AG04450 (cell line): ENCODE measurements around the gene EIF1AD. TPM values are rescaled to one million over a fixed set of nuclear protein-coding genes. Genes with fewer than 3 reads are reported as not detected.

ENCODE experiments used
- CTCF ChIA-PET: fragments of 300-600, 350-600 bp; formaldehyde crosslinking; extraction: SDS; loops from one replicate; lab custom pipeline; 2022; ENCODE audit warnings: antibody characterized with exemption, inconsistent platforms; lab: Charles Lee
- POLR2A ChIA-PET: fragments of 350-600 bp; formaldehyde crosslinking; extraction: SDS; loops from one replicate; lab custom pipeline; 2021; ENCODE audit warnings: antibody characterized with exemption, inconsistent platforms; lab: Yijun Ruan, JAX
- DNase-seq: peaks from one replicate; pipeline ENCODE4 v3.0.0-alpha.2; 2011; ENCODE audit warnings: low read depth, low spot score
- H3K27ac ChIP-seq: one replicate; pipeline ENCODE4 v1.5.1; 2012; ENCODE audit warnings: low read depth, low read length, control low read depth
- H3K27me3 ChIP-seq: one replicate; pipeline ENCODE4 v1.6.0; 2012; ENCODE audit warnings: low read length; ENCODE audit not compliant: control insufficient read depth, insufficient read depth
- H3K4me3 ChIP-seq: 2 replicates; pipeline ENCODE4 v1.5.1; 2011; ENCODE audit warnings: mild to moderate bottlenecking, low read depth, low read length, control low read depth
- H3K9me3 ChIP-seq: 2 replicates; pipeline ENCODE4 v1.5.1; 2012; ENCODE audit warnings: low read length; ENCODE audit not compliant: control insufficient read depth, insufficient read depth
- CTCF ChIP-seq: IDR thresholded peaks from 2 replicates; pipeline ENCODE4 v1.5.1; 2011; ENCODE audit warnings: low read depth, low read length, control low read depth, inconsistent platforms
- polyA minus RNA-seq: library from RNA; depleted of rRNA, polyadenylated mRNA; stranded (reverse); fragments of >200 nt; gene quantifications from 2 replicates; pipeline ENCODE4 v1.2.3, GENCODE V29; 2011; rRNA and poly(A)+ RNA removed
- polyA plus RNA-seq: library from polyadenylated mRNA; depleted of rRNA; stranded (reverse); fragments of >200 nt; gene quantifications from 2 replicates; pipeline ENCODE4 v1.2.3, GENCODE V29; 2011; rRNA removed

Gene EIF1AD
- polyA plus RNA-seq (23.9 and 24.0 TPM in 2 replicates), polyA minus RNA-seq (37.6 and 45.7 TPM in 2 replicates)

DNA sequence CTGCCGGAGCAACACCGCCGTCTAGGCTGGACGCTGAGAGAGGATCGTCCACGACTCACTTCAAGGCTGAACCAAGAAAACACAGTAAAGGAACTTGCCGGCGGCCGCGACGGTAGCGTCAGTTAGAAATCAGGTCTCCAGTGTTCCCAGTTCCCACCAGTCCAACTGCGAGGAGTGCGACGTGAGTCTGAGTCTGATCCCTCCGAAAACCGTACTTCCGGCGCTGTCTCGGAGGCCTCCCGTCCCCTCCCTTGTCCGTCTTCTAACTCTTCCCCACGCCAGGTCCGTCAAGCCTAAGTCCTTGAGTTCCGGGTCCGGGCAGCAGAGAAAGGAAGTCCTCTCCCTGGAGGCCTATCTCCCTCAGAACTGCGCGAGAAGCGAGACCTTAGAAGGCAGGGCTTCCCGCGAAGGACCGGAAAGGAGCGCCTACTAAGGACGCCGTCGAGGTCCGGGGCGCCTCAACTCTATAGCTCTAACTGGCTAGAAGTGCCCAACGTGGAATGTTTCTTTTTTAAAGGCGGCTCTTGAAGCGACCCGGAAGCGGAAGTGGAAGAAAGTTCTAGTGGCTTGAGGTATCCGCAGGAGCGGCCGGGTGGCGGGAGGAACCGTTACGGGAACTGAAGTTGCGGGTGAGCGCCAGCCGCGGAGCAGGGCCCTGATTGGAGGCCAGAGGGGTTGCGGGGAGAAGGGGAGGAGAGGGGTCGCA is at the start of gene EIF1AD, which contains the start of gene BANF1:
TSS of gene EIF1AD (minus strand) at position 216 of the 706 bp plus-strand sequence. CDS start 1,768 bp downstream, outside the sequence.
TSS of gene BANF1 (plus strand) at position 562 of the 706 bp plus-strand sequence. CDS start 748 bp downstream, outside the sequence.
- no peaks in the 10 kb centered on the region for H3K27me3 ChIP-seq
- ChIA-PET POLR2A (interaction anchor here (0.5 to 1.7 kb wide), 14 partner anchors 20 to 495 kb away, joined by 3 to 8 read pairs (median 4); partner anchors contain the start of genes CCDC85B, CFL1, FIBP and SART1), CTCF (interaction anchor here (0.7 to 1.2 kb wide), 4 partner anchors 21 to 142 kb away, joined by 3 to 7 read pairs (median 4); partner anchors contain the start of gene MUS81)
- TF ChIP-seq CTCF, result no peak
- H3K27ac ChIP-seq, result peak within 1 kb of the TSS; percentile 99
- no peaks in the 10 kb centered on the region; the same call in 1 of the 2 replicates for H3K9me3 ChIP-seq
- H3K4me3 ChIP-seq, result peak within 1 kb of the TSS; percentile 75
- DNase-seq, result peak; percentile 94

- H3K9me3 ChIP-seq, result no peaks in the 10 kb centered on the region; the same call in 1 of the 2 replicates
- ChIA-PET POLR2A (interaction anchor here (0.6 to 2.6 kb wide), 5 partner anchors 16 to 632 kb away, joined by 3 to 12 read pairs (median 5); partner anchors contain the start of gene PACS1), CTCF (interaction anchor here (1.2 to 7.0 kb wide), 3 partner anchors 16 to 162 kb away, joined by 3 to 103 read pairs (median 35); no protein-coding TSS in a partner anchor)
- peaks cover 4% of the 10 kb centered on the region for H3K27me3 ChIP-seq
- peak overlapping the region; percentile 83 for H3K27ac ChIP-seq
- peak overlapping the region; percentile 87 for H3K4me3 ChIP-seq
- TF ChIP-seq CTCF, result no peak
- no peak for DNase-seq
Observed at GRCh38 chr11:66051371-66051765, 49.4 kb upstream of the EIF1AD start.

DNA sequence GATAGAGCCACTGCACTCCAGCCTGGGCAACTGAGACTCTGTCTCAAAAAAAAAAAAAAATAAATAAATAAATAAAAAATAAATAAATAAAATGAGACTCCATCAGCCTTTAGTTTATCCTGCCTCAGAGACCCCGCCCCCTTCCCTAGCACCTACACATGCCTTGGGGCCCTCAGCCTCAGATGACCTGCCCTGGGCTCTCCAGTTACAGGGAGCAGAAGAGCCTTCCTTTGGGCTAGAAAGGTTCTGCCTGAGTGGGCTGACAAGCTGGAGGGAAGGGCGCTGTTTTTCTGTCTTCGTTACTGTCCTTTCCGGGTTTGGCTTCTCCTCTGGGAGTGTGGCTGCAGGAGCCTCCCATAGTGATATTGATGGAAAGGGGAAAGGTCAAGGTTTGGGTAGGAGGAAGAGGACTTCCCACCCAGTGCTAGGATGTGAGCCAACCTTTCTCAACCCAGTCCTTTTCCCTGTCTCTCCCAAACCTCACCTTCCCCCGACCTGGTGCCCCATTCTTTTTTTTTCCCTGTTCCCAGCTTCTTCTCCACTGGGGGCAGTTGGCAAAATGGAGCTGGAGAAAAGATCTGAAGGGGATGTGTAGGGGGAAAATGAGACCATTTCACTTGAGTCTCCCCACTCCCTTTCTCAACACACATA is 48.7 kb upstream of the EIF1AD start:
- Histone ChIP-seq H3K4me3 (no peak overlapping the region), H3K27ac (no peak overlapping the region), H3K27me3 (peaks cover 4% of the 10 kb centered on the region), H3K9me3 (no peaks in the 10 kb centered on the region; the same call in 1 of the 2 replicates)
- no peak for TF ChIP-seq CTCF
- POLR2A ChIA-PET, result interaction anchor here (0.6 to 2.6 kb wide), 4 partner anchors 16 to 523 kb away, joined by 4 to 12 read pairs (median 8); partner anchors contain the start of gene PACS1
- DNase-seq, result no peak
- CTCF ChIA-PET, result interaction anchor here (1.2 to 7.0 kb wide), 3 partner anchors 17 to 162 kb away, joined by 3 to 103 read pairs (median 35); no protein-coding TSS in a partner anchor

DNA sequence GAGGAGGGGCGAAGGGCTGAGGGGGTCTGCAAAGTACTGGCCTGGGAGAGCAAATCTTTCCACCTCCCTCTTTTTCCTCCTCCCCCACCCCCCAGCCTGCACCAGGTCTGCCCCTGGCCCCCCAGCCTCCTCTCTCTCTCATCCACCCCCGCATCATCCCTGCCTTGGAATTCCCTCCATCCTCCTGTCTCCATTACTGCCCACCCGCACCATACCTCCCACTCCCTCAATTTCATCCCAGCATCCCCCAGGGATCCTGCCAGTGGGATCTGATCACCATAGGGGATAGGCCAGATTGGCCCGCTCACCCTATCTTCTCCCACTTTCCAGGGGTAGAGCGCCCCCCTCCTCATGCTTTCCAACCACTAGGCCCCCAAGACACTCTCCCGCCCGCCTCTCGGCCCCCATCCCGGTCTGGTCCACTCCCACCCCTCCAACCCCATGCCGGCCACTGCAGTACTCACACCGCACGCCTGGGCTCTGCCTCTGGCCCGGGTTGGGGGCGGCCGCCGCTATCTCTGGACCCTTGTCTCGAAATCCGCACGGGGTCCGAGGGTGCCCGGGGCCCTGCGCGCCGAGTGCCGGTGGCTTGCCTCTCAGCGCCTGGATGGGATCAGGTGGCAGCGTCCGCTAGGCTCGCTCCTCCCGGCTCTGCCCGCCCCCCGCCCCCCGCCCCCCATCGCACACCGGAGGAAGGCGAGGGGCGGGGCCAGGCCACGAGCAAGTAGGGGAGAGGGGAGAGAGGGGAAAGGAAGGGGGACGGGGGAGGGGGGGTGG is 46.8 kb upstream of the EIF1AD start, which contains the start of gene GAL3ST3:
TSS of gene GAL3ST3 (minus strand) at position 615 of the 777 bp plus-strand sequence. CDS start 3,746 bp downstream, outside the sequence.
- peaks cover 9% of the 10 kb centered on the region for H3K27me3 ChIP-seq
- no peak for TF ChIP-seq CTCF
- POLR2A ChIA-PET, result no interaction called here
- H3K27ac ChIP-seq, result no peak within 1 kb of the TSS
- CTCF ChIA-PET, result interaction anchor here (0.6 to 7.0 kb wide), 3 partner anchors 19 to 161 kb away, joined by 7 to 35 read pairs (median 7); partner anchors contain the start of gene FIBP
- peak within 1 kb of the TSS; percentile 35 for H3K4me3 ChIP-seq
- no peak for DNase-seq
- peaks cover 4% of the 10 kb centered on the region; the same call in 1 of the 2 replicates for H3K9me3 ChIP-seq
